A172 (cell line): Measurements from ENCODE around the gene TMEM107. TPM values are rescaled to one million over a fixed set of nuclear protein-coding genes. Genes with fewer than 3 reads are reported as not detected.

Source experiments
- DNase-seq: peaks from one replicate; pipeline ENCODE4 v3.0.0-alpha.2; 2015; ENCODE audit warnings: low spot score
- total RNA-seq: library from RNA; depleted of rRNA; stranded (reverse); fragments of >200 nt; shearing (Covaris generic); gene quantifications from 2 replicates; pipeline ENCODE4 v1.2.3, GENCODE V29; 2014

The TMEM107 gene
- total RNA-seq, 1 experiment from 2014 or later = 35.8 TPM

DNA sequence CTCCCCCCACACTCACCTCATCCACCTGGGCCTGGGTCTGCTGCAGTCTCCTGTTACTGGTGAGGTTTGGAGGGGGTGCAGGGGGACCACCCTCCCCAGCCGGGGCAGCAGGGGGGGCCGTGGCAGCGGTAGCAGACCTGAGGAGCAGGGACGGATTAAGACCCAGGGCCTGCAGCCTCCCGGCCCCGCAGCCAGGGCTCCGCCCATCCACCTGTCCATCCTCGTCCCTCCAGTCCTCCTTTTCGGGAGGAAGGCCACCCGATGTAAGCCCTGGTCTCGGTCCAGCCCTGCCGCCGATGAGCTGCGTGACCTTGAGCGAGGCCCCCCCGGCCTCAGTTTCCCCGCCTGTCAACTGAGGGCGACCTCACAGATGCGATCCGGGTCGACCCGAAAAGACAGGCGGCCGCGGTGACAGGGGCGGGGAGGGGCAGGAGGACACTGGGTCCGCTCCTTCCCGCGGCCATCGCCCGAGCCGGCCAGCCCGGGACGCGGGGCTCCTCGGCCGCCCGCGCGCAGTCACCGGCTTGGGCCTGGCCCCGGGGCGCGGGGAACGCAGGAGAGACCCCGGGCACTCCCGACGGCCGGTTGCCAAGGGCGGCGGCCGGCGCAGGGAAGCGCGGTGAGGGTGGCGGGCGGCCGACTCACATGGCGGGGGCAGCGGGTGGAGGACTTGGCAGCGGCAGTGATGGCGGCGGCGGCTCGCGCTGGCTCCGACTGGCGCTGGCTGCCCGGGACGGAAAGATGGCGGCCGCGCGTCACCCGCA lies 13.8 kb downstream of the TMEM107 start, which contains the start of gene VAMP2:
VAMP2 (minus strand) TSS at position 716 of the 764 bp plus-strand sequence; CDS start at position 647, 69 bp downstream.
- no peak for DNase-seq

GRCh38 chr17:8161289-8162232 lies 14.6 kb downstream of the TMEM107 start:
- DNase-seq = no peak

- no peak for DNase-seq
Measured at GRCh38 chr17:8160741-8161221, 15.4 kb downstream of the TMEM107 start.

DNA sequence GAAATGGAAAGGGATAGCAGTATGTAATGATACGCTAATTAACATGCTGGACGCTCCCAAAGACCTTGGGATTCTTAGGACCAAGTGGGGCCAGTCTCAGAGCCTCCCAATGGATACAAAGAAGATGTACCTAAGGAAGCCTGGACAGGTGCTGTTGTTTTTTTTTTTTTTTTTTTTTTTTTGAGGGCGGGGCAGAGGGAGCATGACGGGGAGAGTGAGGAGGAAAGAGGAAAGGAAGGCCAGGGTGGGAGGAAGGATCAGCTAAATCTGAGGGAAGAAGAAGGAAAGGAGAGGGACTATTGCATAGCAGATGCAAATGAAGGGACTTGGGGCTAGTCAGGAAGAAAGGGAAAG lies 16.0 kb downstream of the TMEM107 start:
- no peak for DNase-seq

DNA sequence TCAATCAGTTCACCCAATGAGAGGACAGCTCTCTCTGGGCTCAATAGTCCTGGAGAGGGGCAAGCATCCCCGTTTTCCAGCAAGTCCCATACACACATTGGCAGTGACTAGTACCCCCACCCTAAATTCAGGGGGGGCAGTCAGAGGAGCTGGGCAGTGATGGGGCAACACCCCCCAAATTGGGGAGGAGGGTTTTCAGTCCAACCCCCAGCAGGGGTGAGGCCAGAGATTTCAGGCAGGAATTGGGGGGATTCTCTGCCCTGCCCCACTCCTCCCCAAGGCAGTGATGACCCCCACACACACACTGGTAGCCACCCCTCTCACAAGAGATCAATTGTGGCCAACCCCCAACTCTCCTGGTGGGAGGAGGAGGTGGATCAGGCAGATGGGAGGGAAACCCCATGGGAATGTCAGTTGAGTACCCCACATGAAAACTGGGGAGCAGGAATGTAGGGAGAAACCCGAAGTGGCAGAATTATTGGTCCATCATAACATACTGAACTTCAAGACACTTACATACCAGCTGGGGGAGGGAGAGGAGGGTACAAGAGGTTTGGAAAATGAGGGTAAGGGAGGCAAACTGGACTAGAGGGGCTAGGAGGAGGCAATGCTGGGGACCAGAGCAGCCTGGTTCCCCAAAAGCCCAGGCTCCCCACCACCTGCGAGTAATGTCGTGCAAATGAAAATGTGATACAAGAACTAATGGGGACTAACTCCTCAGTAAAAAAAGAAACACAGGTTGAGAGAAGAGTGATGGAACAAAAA lies 16.5 kb downstream of the TMEM107 start:
- DNase-seq = no peak

DNA sequence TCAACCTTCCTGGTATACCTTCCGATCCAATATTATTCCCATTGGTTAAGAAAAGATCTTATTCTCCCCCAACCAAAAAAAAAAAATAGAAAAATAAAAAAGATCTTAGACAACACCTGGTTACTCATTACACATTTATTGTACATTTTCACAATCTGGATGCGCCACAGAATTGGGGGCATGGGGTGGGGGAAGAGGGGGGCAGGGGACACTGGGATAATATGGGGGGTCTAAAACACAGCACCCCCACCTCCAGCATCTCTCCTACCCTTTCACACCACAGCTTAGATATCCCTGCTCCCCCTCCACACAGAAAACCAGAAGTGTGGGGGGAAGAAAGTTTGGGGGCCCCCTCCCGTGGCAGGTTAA lies 17.2 kb downstream of the TMEM107 start:
- no peak for DNase-seq

GRCh38 chr17:8158267-8159031 lies 17.7 kb downstream of the TMEM107 start:
- peak; percentile 88 for DNase-seq

GRCh38 chr17:8156246-8156992 lies 19.8 kb downstream of the TMEM107 start:
- DNase-seq = peak; percentile 100

- DNase-seq = no peak
Measured at GRCh38 chr17:8155996-8156245, 20.3 kb downstream of the TMEM107 start.

DNA sequence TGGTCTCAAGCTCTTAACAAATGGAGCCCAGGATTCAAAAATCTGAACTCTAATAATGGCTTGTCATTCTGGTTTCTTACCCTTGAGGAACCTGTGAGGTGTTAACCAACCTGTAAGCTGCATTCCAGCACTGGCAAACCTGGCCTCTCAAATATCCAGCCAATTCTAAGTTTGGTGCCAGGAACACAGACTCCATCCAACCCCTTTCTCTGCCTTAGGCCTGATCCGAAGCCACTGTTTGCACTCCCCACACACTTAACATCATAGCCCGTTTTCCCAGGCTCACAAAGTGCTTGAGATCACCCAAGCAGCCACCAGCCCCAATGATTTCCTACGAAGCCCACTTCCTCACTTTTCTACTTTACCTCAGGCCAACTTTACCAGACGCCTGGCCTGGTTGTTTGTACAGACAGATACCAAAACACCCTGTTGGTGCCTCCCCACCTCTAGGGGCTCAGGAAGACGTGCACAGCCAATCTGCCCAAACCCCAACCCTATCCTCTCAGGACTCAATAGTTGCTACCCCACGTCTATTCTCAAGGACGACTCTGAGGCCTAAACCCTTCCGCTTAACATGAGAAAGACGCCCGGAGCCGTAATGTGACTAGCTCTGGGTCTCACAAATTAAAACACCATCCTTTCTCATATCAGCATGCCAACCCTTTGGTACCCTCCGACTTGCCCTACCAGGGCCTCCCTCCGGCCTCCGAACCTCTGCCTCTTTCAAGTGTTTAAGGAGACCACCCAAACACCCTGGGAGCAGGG lies 20.8 kb downstream of the TMEM107 start:
- no peak for DNase-seq

DNA sequence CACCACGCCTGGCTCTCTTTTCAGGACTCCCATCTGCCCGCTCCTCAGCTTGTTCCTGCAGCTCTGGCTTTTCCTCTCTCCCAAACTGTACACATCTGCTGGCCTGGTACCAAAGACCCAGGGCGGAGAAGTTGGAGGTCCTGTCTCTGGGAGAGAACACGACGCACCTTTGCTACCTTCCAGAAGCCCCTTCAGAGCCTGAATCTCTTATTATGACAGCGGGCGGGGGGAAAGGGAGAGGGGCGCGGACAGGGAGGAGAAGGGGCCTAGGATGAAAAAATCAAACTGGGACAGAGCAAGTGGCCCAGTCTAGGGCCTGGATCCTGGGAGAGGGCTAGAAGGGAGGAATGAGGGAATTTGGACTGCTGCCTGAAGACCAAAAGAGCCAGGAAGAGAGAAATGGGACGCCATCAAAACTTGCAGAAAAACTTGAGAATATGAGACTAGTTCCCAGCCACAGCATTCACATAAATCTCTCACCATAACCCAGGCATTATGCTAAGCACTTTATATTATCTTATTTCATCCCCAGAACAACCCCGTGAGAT lies 21.5 kb downstream of the TMEM107 start:
- no peak for DNase-seq

GRCh38 chr17:8153957-8154607 lies 22.1 kb downstream of the TMEM107 start:
- peak; percentile 96 for DNase-seq

DNA sequence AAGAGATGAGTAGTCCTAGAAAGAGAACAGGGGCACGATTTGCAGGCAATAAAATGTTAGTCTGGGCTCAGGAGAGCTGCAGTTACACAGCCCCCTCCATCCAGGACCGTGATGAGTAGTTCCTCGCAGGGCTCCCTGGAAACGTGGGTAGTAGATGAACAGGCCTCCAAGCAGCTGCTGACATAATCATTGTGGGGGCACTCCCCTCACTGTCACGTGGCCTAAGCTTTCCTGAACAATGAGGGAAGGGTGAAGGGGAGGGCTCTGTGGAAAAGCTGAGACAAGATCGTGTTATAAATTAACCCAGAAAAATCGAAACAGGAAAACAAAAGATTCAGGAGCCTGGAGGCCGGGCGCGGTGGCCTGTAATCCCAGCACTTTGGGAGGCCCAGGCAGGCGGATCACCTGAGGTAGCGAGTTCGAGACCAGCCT lies 22.6 kb downstream of the TMEM107 start:
- peak; percentile 92 for DNase-seq

DNA sequence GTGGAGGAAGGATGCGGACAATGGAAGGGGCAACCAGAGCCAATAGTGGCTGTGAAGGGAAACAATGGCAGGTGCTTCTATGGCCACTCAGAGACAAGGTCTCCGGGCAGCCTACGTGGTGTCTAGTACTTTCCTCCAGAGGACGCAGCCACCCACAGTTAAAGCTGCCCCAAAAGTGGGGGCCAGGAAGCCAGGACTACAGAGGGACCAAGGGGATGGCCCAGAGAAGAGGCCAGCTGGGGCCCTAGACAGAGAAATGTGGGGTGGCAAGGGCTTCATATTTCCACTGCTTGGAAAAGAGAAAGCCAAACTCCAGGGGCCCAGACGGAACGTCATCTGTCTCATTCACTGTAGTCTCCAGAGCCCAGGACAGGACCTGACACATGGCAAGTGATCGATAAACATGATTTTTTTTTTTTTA lies 23.1 kb downstream of the TMEM107 start:
- no peak for DNase-seq

- peak; percentile 95 for DNase-seq
Measured at GRCh38 chr17:8152112-8152775, 23.9 kb downstream of the TMEM107 start, which contains the start of gene PER1. PER1 (minus strand) TSS chr17:8152404; CDS start chr17:8150706, 1,698 bp downstream.

DNA sequence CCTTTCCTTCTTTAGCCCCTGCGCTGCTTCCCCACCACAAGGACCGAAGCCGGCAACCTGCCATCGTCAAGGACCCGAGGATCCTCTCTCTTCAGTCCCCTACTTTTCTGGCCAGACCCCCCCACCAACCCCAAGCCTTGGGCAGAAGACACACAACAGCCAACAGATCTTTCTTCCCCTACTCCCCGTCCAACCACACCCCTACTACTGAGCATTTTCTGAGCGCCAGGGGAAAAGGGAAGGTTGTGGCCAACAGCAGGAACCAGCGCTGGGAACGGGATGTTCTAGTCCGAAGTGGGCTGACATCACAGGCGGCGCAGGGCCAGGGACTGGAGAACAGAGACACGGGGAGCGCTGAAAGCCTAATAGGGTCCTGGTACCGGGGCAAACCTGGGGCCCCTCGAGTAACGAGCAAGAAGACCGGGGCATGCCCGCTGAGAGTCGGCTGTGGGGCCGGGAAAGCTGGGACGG lies 24.5 kb downstream of the TMEM107 start:
- peak; percentile 67 for DNase-seq

GRCh38 chr17:8151120-8151640 lies 25.0 kb downstream of the TMEM107 start:
- peak; percentile 84 for DNase-seq
